GM19035 (cell line): ENCODE data around the gene JAM2.
"Not testable (repeated sequence)": the region's sequence is repeated elsewhere in the genome, so short reads cannot be mapped to it uniquely, and the experiment has no call there.

ENCODE experiments used
- ATAC-seq: cut with Tn5 transposase; IDR thresholded peaks from one replicate; pipeline ENCODE4 v1.9.1; 2021; ENCODE audit not compliant: unreplicated experiment

The JAM2 gene

GRCh38 chr21:25714066-25714465 lies 75.0 kb downstream of the JAM2 start:
- not testable (repeated sequence) for ATAC-seq

GRCh38 chr21:25717491-25718147 lies 78.6 kb downstream of the JAM2 start:
- no peak for ATAC-seq

- no peak for ATAC-seq
Observed at GRCh38 chr21:25721987-25722386, 82.9 kb downstream of the JAM2 start.

GRCh38 chr21:25722631-25723030 lies 83.6 kb downstream of the JAM2 start:
- no peak for ATAC-seq

GRCh38 chr21:25732091-25732760 lies 93.2 kb downstream of the JAM2 start:
- ATAC-seq: no peak

GRCh38 chr21:25733859-25734653 lies 95.0 kb downstream of the JAM2 start:
- peak; percentile 12 for ATAC-seq

- peak; percentile 2 for ATAC-seq
Observed at GRCh38 chr21:25734654-25734903, 95.5 kb downstream of the JAM2 start.

- ATAC-seq: peak; percentile 92
Observed at GRCh38 chr21:25734904-25735645, 96.0 kb downstream of the JAM2 start, which contains the start of the genes ATP5PF and GABPA. ATP5PF (minus strand) TSS chr21:25734904; CDS start chr21:25729794, 5,110 bp downstream. GABPA (plus strand) TSS chr21:25734972; CDS start chr21:25741599, 6,627 bp downstream.

- ATAC-seq: peak; percentile 6
Observed at GRCh38 chr21:25735646-25736597, 96.9 kb downstream of the JAM2 start.

- ATAC-seq: no peak
Observed at GRCh38 chr21:25737421-25737820, 98.4 kb downstream of the JAM2 start.

- no peak for ATAC-seq
Observed at GRCh38 chr21:25742900-25743299, 103.8 kb downstream of the JAM2 start.

GRCh38 chr21:25744854-25745253 lies 105.8 kb downstream of the JAM2 start:
- no peak for ATAC-seq

GRCh38 chr21:25750085-25750484 lies 111.0 kb downstream of the JAM2 start:
- ATAC-seq: no peak

GRCh38 chr21:25752416-25752815 lies 113.4 kb downstream of the JAM2 start:
- no peak for ATAC-seq

GRCh38 chr21:25756190-25756932 lies 117.3 kb downstream of the JAM2 start:
- ATAC-seq: no peak

GRCh38 chr21:25757531-25757930 lies 118.5 kb downstream of the JAM2 start:
- no peak for ATAC-seq

GRCh38 chr21:25759573-25759972 lies 120.5 kb downstream of the JAM2 start:
- no peak for ATAC-seq

GRCh38 chr21:25760061-25760460 lies 121.0 kb downstream of the JAM2 start:
- no peak for ATAC-seq

- ATAC-seq: no peak
Observed at GRCh38 chr21:25760677-25761076, 121.6 kb downstream of the JAM2 start.
